GM12878 (cell line): ENCODE results near the gene TNFAIP8L1. TPM values are rescaled to one million over a fixed set of nuclear protein-coding genes. Genes with fewer than 3 reads are reported as not detected.

ENCODE experiments used
- CBX3 ChIP-seq: fragments of 200-600 bp; sonication (generic); IDR thresholded peaks from 2 replicates; pipeline ENCODE4 v1.6.1; 2016; ENCODE audit warnings: low read depth, borderline replicate concordance
- CEBPZ ChIP-seq: fragments of 150-350 bp; IDR thresholded peaks from 2 replicates; pipeline ENCODE4 v1.6.1; 2016; ENCODE audit warnings: low read depth, low read length
- CREM ChIP-seq: IDR thresholded peaks from 2 replicates; pipeline ENCODE4 v1.6.1; 2014; ENCODE audit warnings: antibody characterized with exemption, low read depth
- EED ChIP-seq: sonication (generic); IDR thresholded peaks from 2 replicates; pipeline ENCODE4 v1.6.1; 2016; ENCODE audit warnings: antibody characterized with exemption, low read depth
- EGR1 ChIP-seq, 2 experiments: IDR thresholded peaks; 1 replicate in 1 of 2; 2 replicates in 1 of 2; pipeline ENCODE4 v1.6.1; 2011 to 2012; ENCODE audit warnings: low read depth in 2 of 2, low read length in 2 of 2, borderline replicate concordance in 1 of 2, mild to moderate bottlenecking in 1 of 2, moderate library complexity in 1 of 2
- HCFC1 ChIP-seq: fragments of 150-350 bp; IDR thresholded peaks from 2 replicates; pipeline ENCODE4 v1.6.1; 2014; ENCODE audit warnings: low read length
- JUND ChIP-seq: IDR thresholded peaks from 2 replicates; pipeline ENCODE4 v1.6.1; 2012; ENCODE audit warnings: low read depth, mild to moderate bottlenecking, low read length, improper control_type of control experiment, moderate library complexity
- MTA3 ChIP-seq: IDR thresholded peaks from 2 replicates; pipeline ENCODE4 v1.6.1; 2012; ENCODE audit warnings: low read length, inconsistent platforms, borderline replicate concordance
- NFIC ChIP-seq: IDR thresholded peaks from 2 replicates; pipeline ENCODE4 v1.6.1; 2012; ENCODE audit warnings: low read depth, mild to moderate bottlenecking, inconsistent platforms, low read length, moderate library complexity
- NKRF ChIP-seq: fragments of 450-650 bp; conservative IDR thresholded peaks from 2 replicates; pipeline ENCODE4 v1.6.1; 2017; ENCODE audit warnings: mild to moderate bottlenecking, moderate library complexity
- NR2F1 ChIP-seq: fragments of 450-650 bp; conservative IDR thresholded peaks from 2 replicates; pipeline ENCODE4 v1.6.1; 2017; ENCODE audit warnings: mild to moderate bottlenecking
- PKNOX1 ChIP-seq: fragments of 450-650 bp; IDR thresholded peaks from 2 replicates; pipeline ENCODE4 v1.6.1; 2016; ENCODE audit warnings: mild to moderate bottlenecking
- RELA ChIP-seq: fragments of 450-650 bp; IDR thresholded peaks from 2 replicates; pipeline ENCODE4 v1.8.0; 2014; ENCODE audit warnings: borderline replicate concordance; ENCODE audit not compliant: partially characterized antibody
- SKIL ChIP-seq: fragments of 450-650 bp; IDR thresholded peaks from 2 replicates; pipeline ENCODE4 v1.6.1; 2017; ENCODE audit warnings: mild to moderate bottlenecking, low read depth, inconsistent platforms; ENCODE audit not compliant: poor library complexity, severe bottlenecking
- SMARCA5 ChIP-seq: fragments of 450-650 bp; IDR thresholded peaks from 2 replicates; pipeline ENCODE4 v1.6.1; 2017; ENCODE audit warnings: mild to moderate bottlenecking
- SMC3 ChIP-seq: IDR thresholded peaks from 2 replicates; pipeline ENCODE4 v1.6.1; 2011; ENCODE audit warnings: low read length, improper control_type of control experiment, borderline replicate concordance
- SRF ChIP-seq, 2 experiments: IDR thresholded peaks; 2 replicates each; pipeline ENCODE4 v1.6.1; 2011; ENCODE audit warnings: low read depth in 2 of 2, low read length in 2 of 2, mild to moderate bottlenecking in 1 of 2, moderate library complexity in 1 of 2
- SUPT20H ChIP-seq: IDR thresholded peaks from 2 replicates; pipeline ENCODE4 v1.6.1; 2011; ENCODE audit warnings: low read depth, mild to moderate bottlenecking, low read length, moderate library complexity, borderline replicate concordance; ENCODE audit not compliant: control insufficient read depth
- YBX1 ChIP-seq: fragments of 450-650 bp; IDR thresholded peaks from 2 replicates; pipeline ENCODE4 v1.6.1; 2016; ENCODE audit warnings: antibody characterized with exemption
- ZBED1 ChIP-seq: IDR thresholded peaks from 2 replicates; pipeline ENCODE4 v1.6.1; 2016; ENCODE audit warnings: borderline replicate concordance
- ZNF217 ChIP-seq: fragments of 450-650 bp; IDR thresholded peaks from 2 replicates; pipeline ENCODE4 v1.6.1; 2017; ENCODE audit warnings: antibody characterized with exemption, mild to moderate bottlenecking
- polyA plus RNA-seq, 11 experiments: library from polyadenylated mRNA; depleted of rRNA in 4 of 11; unstranded in 6 of 11; stranded (reverse) in 5 of 11; fragments of >200 nt; fragmentation: Nextera tagmentation in 4 of 11; fragmentation: Illumina TruSeq in 1 of 11; extraction: Ambion mirVana in 4 of 11; extraction: Trizol in 1 of 11; gene quantifications; 1 replicate in 1 of 11; 2 replicates in 10 of 11; pipeline versions ENCODE4 v1.2.1 to v1.2.3, GENCODE V29; 2011 to 2016; ENCODE audit warnings: inconsistent platforms in 2 of 11, missing spikeins in 2 of 11, low read depth in 1 of 11
- total RNA-seq, 4 experiments: library from RNA; depleted of rRNA in 3 of 4; stranded (reverse); fragments of >200 nt in 3 of 4; fragmentation: Illumina TruSeq in 1 of 4; extraction: Trizol in 1 of 4; gene quantifications; 2 replicates each; pipeline versions ENCODE4 v1.2.1 to v1.2.3, GENCODE V29; 2013 to 2021

Gene TNFAIP8L1
- total and polyA plus RNA-seq, 10 of the 15 experiments (the other 5 are each of a cell fraction or from before 2014, with no cell fraction given): 0.93 to 12.7 (median 8.6) TPM

GRCh38 chr19:4589579-4590410 is 49.5 kb upstream of the TNFAIP8L1 start (continued):
- TF ChIP-seq PKNOX1 (no peak), SRF (IDR thresholded peaks at IDR 0.05; ENCODE audit: low read depth in 2 of 2, low read length in 2 of 2) (no peak), ZNF217 (no peak), SKIL (no peak), EED (no peak), MTA3 (no peak), NR2F1 (peak; percentile 22; the same call in 1 of the 2 replicates), NFIC (no peak), EGR1 (IDR thresholded peaks at IDR 0.05; ENCODE audit: borderline replicate concordance in 1 of 2, low read depth in 2 of 2, low read length in 2 of 2) (no peak), NKRF (no peak), CEBPZ (no peak), RELA (no peak), CBX3 (no peak), SUPT20H (no peak), YBX1 (no peak), JUND (no peak), SMC3 (peak; percentile 47; the same call in 1 of the 2 replicates), CREM (no peak), HCFC1 (no peak), ZBED1 (no peak), SMARCA5 (no peak)
